PC-9 (cell line): ENCODE data around the gene TMUB1. TPM values are rescaled to one million over a fixed set of nuclear protein-coding genes. Genes with fewer than 3 reads are reported as not detected.

ENCODE experiments used
- BruUV-seq: library from RNA; stranded (reverse); fragments of 400-500 nt; replicated peaks from 2 replicates; lab custom pipeline; 2021; lab: Mats Ljungman, UMichigan
- CTCF ChIA-PET: fragments of 300-600 bp; sonication (Branson Sonifier 250); formaldehyde crosslinking; loops from one replicate; lab custom pipeline; 2022; ENCODE audit warnings: antibody characterized with exemption; lab: Charles Lee
- POLR2A ChIA-PET: fragments of 300-600 bp; sonication (Branson Sonifier 250); formaldehyde crosslinking; loops from one replicate; lab custom pipeline; 2022; ENCODE audit warnings: antibody characterized with exemption; ENCODE audit not compliant: unreplicated experiment; lab: Charles Lee
- DNase-seq, 2 experiments: peaks; one replicate each; pipeline versions ENCODE4 v3.0.0 to v3.0.0-alpha.2; 2015 to 2022; ENCODE audit warnings: mixed read lengths in 1 of 2
- H2AFZ ChIP-seq: fragments of 200-600 bp; sonication (generic); 2 replicates; pipeline ENCODE4 v1.8.1; 2017; ENCODE audit warnings: antibody characterized with exemption
- H3F3A ChIP-seq: fragments of 200-600 bp; sonication (generic); 2 replicates; pipeline ENCODE4 v1.8.1; 2017; ENCODE audit warnings: antibody characterized with exemption, mild to moderate bottlenecking, low read depth; ENCODE audit not compliant: insufficient read depth
- H3K27ac ChIP-seq: fragments of 200-600 bp; sonication (generic); 2 replicates; pipeline ENCODE4 v1.6.1; 2016; ENCODE audit warnings: mixed run types
- H3K27me3 ChIP-seq: fragments of 200-600 bp; sonication (generic); 2 replicates; pipeline ENCODE4 v1.6.1; 2016; ENCODE audit warnings: low read depth, mixed run types; ENCODE audit not compliant: insufficient read depth
- H3K36me3 ChIP-seq: fragments of 200-600 bp; sonication (generic); 2 replicates; pipeline ENCODE4 v1.6.1; 2016; ENCODE audit warnings: low read depth, mixed run types
- H3K4me1 ChIP-seq: fragments of 200-600 bp; sonication (generic); replicated peaks from 2 replicates; pipeline ENCODE4 v1.6.1; 2016; ENCODE audit warnings: mixed run types; ENCODE audit not compliant: insufficient read depth
- H3K4me2 ChIP-seq: fragments of 200-600 bp; sonication (generic); 2 replicates; pipeline ENCODE4 v1.6.1; 2017; ENCODE audit warnings: mixed run types
- H3K4me3 ChIP-seq: fragments of 200-600 bp; sonication (generic); 2 replicates; pipeline ENCODE4 v1.6.1; 2016; ENCODE audit warnings: mixed run types
- H3K79me2 ChIP-seq: fragments of 200-600 bp; sonication (generic); 2 replicates; pipeline ENCODE4 v1.6.1; 2017; ENCODE audit warnings: low read depth, mixed run types
- H3K9me2 ChIP-seq: fragments of 200-600 bp; sonication (generic); 2 replicates; pipeline ENCODE4 v1.8.1; 2017; ENCODE audit warnings: mild to moderate bottlenecking; ENCODE audit not compliant: insufficient read depth
- H3K9me3 ChIP-seq: fragments of 200-600 bp; sonication (generic); 2 replicates; pipeline ENCODE4 v1.8.1; 2016; ENCODE audit warnings: low read depth; ENCODE audit not compliant: insufficient read depth
- H4K20me1 ChIP-seq: fragments of 200-600 bp; sonication (generic); 2 replicates; pipeline ENCODE4 v1.8.1; 2017; ENCODE audit not compliant: insufficient read depth
- CTCF ChIP-seq: fragments of 200-600 bp; sonication (generic); conservative IDR thresholded peaks from 2 replicates; pipeline ENCODE4 v1.6.1; 2017; ENCODE audit warnings: mixed run types, antibody characterized with exemption, mild to moderate bottlenecking, moderate library complexity
- EZH2 ChIP-seq: fragments of 200-600 bp; sonication (generic); IDR thresholded peaks from 2 replicates; pipeline ENCODE4 v1.8.0; 2017; ENCODE audit warnings: antibody characterized with exemption, low read depth
- intact Hi-C: fragments of 100-400 bp; cut with micrococcal nuclease; formaldehyde crosslinking; loops from one replicate; pipeline ENCODE4 v1.10.0; 2022; ENCODE audit not compliant: unreplicated experiment
- total RNA-seq: library from RNA; stranded (reverse); gene quantifications from 2 replicates; pipeline ENCODE4 v1.2.3, GENCODE V29; 2021

Gene TMUB1
- total RNA-seq, 1 experiment from 2014 or later = 87.8 TPM

- intact Hi-C loops = no loop called here
- H3K27ac ChIP-seq = no peak overlapping the region
- POLR2A ChIA-PET = no interaction called here
- H3K27me3 ChIP-seq = no peaks in the 10 kb centered on the region
- H4K20me1 ChIP-seq = peaks cover 76% of the 10 kb centered on the region
- TF ChIP-seq EZH2 = no peak
- no peak for TF ChIP-seq CTCF
- CTCF ChIA-PET = no interaction called here
- H3K4me2 ChIP-seq = no peak overlapping the region
- BruUV-seq = no TSS peak
- peaks cover 16% of the 10 kb centered on the region for H3K4me1 ChIP-seq
- peaks cover 10% of the 10 kb centered on the region; the same call in 1 of the 2 replicates for H3F3A ChIP-seq
- H2AFZ ChIP-seq = no peak overlapping the region
- no peak for DNase-seq
- no peaks in the 10 kb centered on the region for H3K9me3 ChIP-seq
- H3K36me3 ChIP-seq = no peaks in the 10 kb centered on the region
- H3K9me2 ChIP-seq = no peaks in the 10 kb centered on the region
- peaks cover 92% of the 10 kb centered on the region for H3K79me2 ChIP-seq
- H3K4me3 ChIP-seq = no peak overlapping the region
Observed at GRCh38 chr7:151091003-151091402, 7.7 kb upstream of the TMUB1 start.

GRCh38 chr7:151089893-151090730 is 6.8 kb upstream of the TMUB1 start:
- H3K27ac ChIP-seq = no peak overlapping the region
- no peak for TF ChIP-seq CTCF
- no peak for TF ChIP-seq EZH2
- DNase-seq = no peak
- POLR2A ChIA-PET = no interaction called here
- no peaks in the 10 kb centered on the region for H3K36me3 ChIP-seq
- BruUV-seq = no TSS peak
- H3K4me2 ChIP-seq = no peak overlapping the region
- intact Hi-C loops = loop anchor here (10.0 kb wide), 1 partner anchor 115 kb away; the partner anchor contains the start of gene KCNH2
- no peaks in the 10 kb centered on the region for H3K27me3 ChIP-seq
- no peak overlapping the region for H2AFZ ChIP-seq
- H3F3A ChIP-seq = peaks cover 18% of the 10 kb centered on the region; the same call in 1 of the 2 replicates
- H4K20me1 ChIP-seq = peaks cover 70% of the 10 kb centered on the region
- peaks cover 83% of the 10 kb centered on the region for H3K79me2 ChIP-seq
- CTCF ChIA-PET = interaction anchor here (0.7 kb wide), 1 partner anchor 349 kb away, joined by 8 read pairs; no protein-coding TSS in a partner anchor
- no peaks in the 10 kb centered on the region for H3K9me3 ChIP-seq
- H3K4me1 ChIP-seq = peaks cover 23% of the 10 kb centered on the region
- no peaks in the 10 kb centered on the region for H3K9me2 ChIP-seq
- H3K4me3 ChIP-seq = no peak overlapping the region

GRCh38 chr7:151088856-151089699 is 5.8 kb upstream of the TMUB1 start:
- Histone ChIP-seq H3K4me1 (peaks cover 28% of the 10 kb centered on the region), H2AFZ (no peak overlapping the region), H3K27ac (no peak overlapping the region), H4K20me1 (peaks cover 59% of the 10 kb centered on the region), H3K4me3 (peak overlapping the region; percentile 100; the same call in 1 of the 2 replicates), H3K36me3 (no peaks in the 10 kb centered on the region), H3F3A (peaks cover 25% of the 10 kb centered on the region; the same call in 1 of the 2 replicates), H3K27me3 (no peaks in the 10 kb centered on the region), H3K9me3 (no peaks in the 10 kb centered on the region), H3K4me2 (peak overlapping the region; percentile 98), H3K9me2 (no peaks in the 10 kb centered on the region), H3K79me2 (peaks cover 72% of the 10 kb centered on the region)
- CTCF ChIA-PET = no interaction called here
- intact Hi-C loops = loop anchor here (10.0 kb wide), 1 partner anchor 114 kb away; the partner anchor contains the start of gene KCNH2
- TF ChIP-seq CTCF (no peak), EZH2 (no peak)
- POLR2A ChIA-PET = no interaction called here
- no TSS peak for BruUV-seq
- DNase-seq = no peak
